Measurements from ENCODE around the gene SUMO3.

The SUMO3 gene

GRCh38 chr21:44780767-44781459 is 36.9 kb downstream of the SUMO3 start:
- no peaks in the 10 kb centered on the region for H3K27me3 ChIP-seq (ENCODE audit: insufficient read depth, low read depth)
- no peak for TF ChIP-seq CTCF (conservative IDR thresholded peaks at IDR 0.05; ENCODE audit: low read depth, low read length)
- peaks cover 39% of the 10 kb centered on the region for H3K79me2 ChIP-seq (ENCODE audit: insufficient read depth, low read depth)
- no peaks in the 10 kb centered on the region for H4K20me1 ChIP-seq (ENCODE audit: insufficient read depth)
- no peak overlapping the region for H3K27ac ChIP-seq
- no peak overlapping the region for H3K9ac ChIP-seq
- H3K4me1 ChIP-seq (ENCODE audit: low read depth, poor library complexity, severe bottlenecking): peaks cover 13% of the 10 kb centered on the region
- H3K4me3 ChIP-seq (IDR thresholded peaks at IDR 0.05; ENCODE audit: insufficient read depth, low read depth, low read length): no peak overlapping the region
- no peak overlapping the region for H3K4me2 ChIP-seq
- no peak overlapping the region for H2AFZ ChIP-seq (ENCODE audit: low read depth)
- peaks cover 8% of the 10 kb centered on the region; the same call in 1 of the 2 replicates for H3K36me3 ChIP-seq (ENCODE audit: insufficient read depth)

GRCh38 chr21:44780137-44780502 is 37.7 kb downstream of the SUMO3 start:
- H3K4me1 ChIP-seq (ENCODE audit: low read depth, poor library complexity, severe bottlenecking): peaks cover 6% of the 10 kb centered on the region
- H3K27ac ChIP-seq: no peak overlapping the region
- H3K4me3 ChIP-seq (IDR thresholded peaks at IDR 0.05; ENCODE audit: insufficient read depth, low read depth, low read length): no peak overlapping the region
- H3K4me2 ChIP-seq: no peak overlapping the region
- H3K79me2 ChIP-seq (ENCODE audit: insufficient read depth, low read depth): peaks cover 33% of the 10 kb centered on the region
- H2AFZ ChIP-seq (ENCODE audit: low read depth): no peak overlapping the region
- TF ChIP-seq CTCF (conservative IDR thresholded peaks at IDR 0.05; ENCODE audit: low read depth, low read length): no peak
- H3K9ac ChIP-seq: no peak overlapping the region
- no peaks in the 10 kb centered on the region for H3K27me3 ChIP-seq (ENCODE audit: insufficient read depth, low read depth)
- H4K20me1 ChIP-seq (ENCODE audit: insufficient read depth): no peaks in the 10 kb centered on the region
- peaks cover 8% of the 10 kb centered on the region; the same call in 1 of the 2 replicates for H3K36me3 ChIP-seq (ENCODE audit: insufficient read depth)

- Histone ChIP-seq H3K4me3 (IDR thresholded peaks at IDR 0.05; ENCODE audit: insufficient read depth, low read depth, low read length) (no peak overlapping the region), H3K27ac (no peak overlapping the region), H3K4me2 (no peak overlapping the region), H3K79me2 (ENCODE audit: insufficient read depth, low read depth) (peaks cover 28% of the 10 kb centered on the region), H3K36me3 (ENCODE audit: insufficient read depth) (peaks cover 8% of the 10 kb centered on the region; the same call in 1 of the 2 replicates), H2AFZ (ENCODE audit: low read depth) (no peak overlapping the region), H3K27me3 (ENCODE audit: insufficient read depth, low read depth) (no peaks in the 10 kb centered on the region), H4K20me1 (ENCODE audit: insufficient read depth) (no peaks in the 10 kb centered on the region), H3K9ac (no peak overlapping the region), H3K4me1 (ENCODE audit: low read depth, poor library complexity, severe bottlenecking) (peaks cover 6% of the 10 kb centered on the region)
- no peak for TF ChIP-seq CTCF (conservative IDR thresholded peaks at IDR 0.05; ENCODE audit: low read depth, low read length)
Observed at GRCh38 chr21:44779417-44780136, 38.3 kb downstream of the SUMO3 start.

GRCh38 chr21:44778983-44779382 is 38.9 kb downstream of the SUMO3 start:
- Histone ChIP-seq H2AFZ (ENCODE audit: low read depth) (no peak overlapping the region), H3K4me2 (no peak overlapping the region), H4K20me1 (ENCODE audit: insufficient read depth) (no peaks in the 10 kb centered on the region), H3K4me1 (ENCODE audit: low read depth, poor library complexity, severe bottlenecking) (peaks cover 6% of the 10 kb centered on the region), H3K27ac (no peak overlapping the region), H3K36me3 (ENCODE audit: insufficient read depth) (peaks cover 8% of the 10 kb centered on the region; the same call in 1 of the 2 replicates), H3K27me3 (ENCODE audit: insufficient read depth, low read depth) (no peaks in the 10 kb centered on the region), H3K9ac (no peak overlapping the region), H3K79me2 (ENCODE audit: insufficient read depth, low read depth) (peaks cover 27% of the 10 kb centered on the region), H3K4me3 (IDR thresholded peaks at IDR 0.05; ENCODE audit: insufficient read depth, low read depth, low read length) (no peak overlapping the region)
- TF ChIP-seq CTCF (conservative IDR thresholded peaks at IDR 0.05; ENCODE audit: low read depth, low read length): no peak
